Measurements from ENCODE around the gene VSIG10L2.

GRCh38 chr11:125922156-125922555 is 23.7 kb upstream of the VSIG10L2 start:
- TF ChIP-seq CTCF (conservative IDR thresholded peaks at IDR 0.05): no peak
- TF ChIP-seq EZH2 (IDR thresholded peaks at IDR 0.05; ENCODE audit: low read depth): no peak
